8988T (cell line): Measurements from ENCODE around the gene NXN.
"Not testable (repeated sequence)": the region's sequence is repeated elsewhere in the genome, so short reads cannot be mapped to it uniquely, and the experiment has no call there.

Experiments
- DNase-seq: peaks from one replicate; pipeline ENCODE4 v3.0.0; 2011

The NXN gene

GRCh38 chr17:951325-952132, 28.0 kb downstream of the NXN start:
- DNase-seq = peak; percentile 75

- no peak for DNase-seq
These were observed 29.8 kb downstream of the NXN start for GRCh38 chr17:949623-950303.

- DNase-seq = no peak
These were observed 31.2 kb downstream of the NXN start for GRCh38 chr17:948284-948852.

GRCh38 chr17:946510-947236, 32.9 kb downstream of the NXN start:
- no peak for DNase-seq

- DNase-seq = no peak
These were observed 33.9 kb downstream of the NXN start for GRCh38 chr17:945672-946071.

- DNase-seq = no peak
These were observed 35.2 kb downstream of the NXN start for GRCh38 chr17:944266-944826.

GRCh38 chr17:935485-935884, 44.1 kb downstream of the NXN start:
- DNase-seq = no peak

- DNase-seq = peak; percentile 53
These were observed 46.1 kb downstream of the NXN start for GRCh38 chr17:933312-934073.

- no peak for DNase-seq
These were observed 49.3 kb downstream of the NXN start for GRCh38 chr17:930258-930657.

- DNase-seq = no peak
These were observed 50.0 kb downstream of the NXN start for GRCh38 chr17:929586-929985.

- DNase-seq = peak; percentile 64
These were observed 51.7 kb downstream of the NXN start for GRCh38 chr17:927611-928461.

GRCh38 chr17:925817-926216, 53.8 kb downstream of the NXN start:
- no peak for DNase-seq

GRCh38 chr17:924711-925475, 54.7 kb downstream of the NXN start:
- no peak for DNase-seq

- not testable (repeated sequence) for DNase-seq
These were observed 55.3 kb downstream of the NXN start for GRCh38 chr17:924306-924705.

- DNase-seq = no peak
These were observed 55.9 kb downstream of the NXN start for GRCh38 chr17:923633-924032.

- no peak for DNase-seq
These were observed 58.4 kb downstream of the NXN start for GRCh38 chr17:921161-921560.

GRCh38 chr17:920190-920589, 59.4 kb downstream of the NXN start:
- DNase-seq = no peak

- DNase-seq = no peak
These were observed 61.4 kb downstream of the NXN start for GRCh38 chr17:917941-918740.

- DNase-seq = no peak
These were observed 62.2 kb downstream of the NXN start for GRCh38 chr17:917391-917811.

GRCh38 chr17:916315-916714, 63.3 kb downstream of the NXN start:
- no peak for DNase-seq
